Measurements from ENCODE around the gene KLF2. TPM values are rescaled to one million over a fixed set of nuclear protein-coding genes. Genes with fewer than 3 reads are reported as not detected.
"Not testable (repeated sequence)": the region's sequence is repeated elsewhere in the genome, so short reads cannot be mapped to it uniquely, and the experiment has no call there.

KLF2 gene
- total RNA-seq, 2 experiments from 2014 or later = 0.18 to 0.23 TPM

- Mint-ChIP-seq H3K4me1 (peaks cover 44% of the 10 kb centered on the region), H3K27me3 (peaks cover 6% of the 10 kb centered on the region), H3K36me3 (no peaks in the 10 kb centered on the region), H3K9me3 (peaks cover 3% of the 10 kb centered on the region), H3K27ac (no peak overlapping the region), H3K4me3 (no peak overlapping the region)
- no peak for DNase-seq
These were observed 14.7 kb downstream of the KLF2 start for GRCh38 chr19:16339361-16339725.

- DNase-seq = no peak
- Mint-ChIP-seq H3K36me3 (no peaks in the 10 kb centered on the region), H3K27ac (no peak overlapping the region), H3K27me3 (peaks cover 6% of the 10 kb centered on the region), H3K4me1 (peaks cover 42% of the 10 kb centered on the region), H3K4me3 (no peak overlapping the region), H3K9me3 (peaks cover 3% of the 10 kb centered on the region)
These were observed 15.5 kb downstream of the KLF2 start for GRCh38 chr19:16340092-16340491.

GRCh38 chr19:16340654-16341053 is 16.0 kb downstream of the KLF2 start:
- H3K27me3 Mint-ChIP-seq = peaks cover 11% of the 10 kb centered on the region
- H3K4me1 Mint-ChIP-seq = peaks cover 42% of the 10 kb centered on the region
- no peak overlapping the region for H3K27ac Mint-ChIP-seq
- no peak overlapping the region for H3K4me3 Mint-ChIP-seq
- H3K9me3 Mint-ChIP-seq = peaks cover 3% of the 10 kb centered on the region
- DNase-seq = no peak
- no peaks in the 10 kb centered on the region for H3K36me3 Mint-ChIP-seq

- peaks cover 42% of the 10 kb centered on the region for H3K4me1 Mint-ChIP-seq
- H3K4me3 Mint-ChIP-seq = peak overlapping the region; percentile 36
- peak; percentile 78 for DNase-seq
- H3K36me3 Mint-ChIP-seq = no peaks in the 10 kb centered on the region
- H3K27ac Mint-ChIP-seq = peak overlapping the region; percentile 70
- peaks cover 5% of the 10 kb centered on the region for H3K27me3 Mint-ChIP-seq
- H3K9me3 Mint-ChIP-seq = peaks cover 3% of the 10 kb centered on the region
These were observed 17.5 kb downstream of the KLF2 start for GRCh38 chr19:16342002-16342715.

- H3K9me3 Mint-ChIP-seq = peaks cover 3% of the 10 kb centered on the region
- peaks cover 37% of the 10 kb centered on the region for H3K4me1 Mint-ChIP-seq
- peaks cover 5% of the 10 kb centered on the region for H3K27me3 Mint-ChIP-seq
- no peak for DNase-seq
- H3K4me3 Mint-ChIP-seq = no peak overlapping the region
- H3K36me3 Mint-ChIP-seq = no peaks in the 10 kb centered on the region
- H3K27ac Mint-ChIP-seq = no peak overlapping the region
These were observed 18.5 kb downstream of the KLF2 start for GRCh38 chr19:16343156-16343555.

GRCh38 chr19:16345457-16345856 is 20.8 kb downstream of the KLF2 start:
- no peak overlapping the region for H3K4me3 Mint-ChIP-seq
- no peaks in the 10 kb centered on the region for H3K36me3 Mint-ChIP-seq
- no peak for DNase-seq
- H3K4me1 Mint-ChIP-seq = peaks cover 20% of the 10 kb centered on the region
- peaks cover 3% of the 10 kb centered on the region for H3K9me3 Mint-ChIP-seq
- H3K27ac Mint-ChIP-seq = no peak overlapping the region
- H3K27me3 Mint-ChIP-seq = peaks cover 8% of the 10 kb centered on the region

- H3K4me1 Mint-ChIP-seq = peaks cover 17% of the 10 kb centered on the region
- not testable (repeated sequence) for H3K27me3 Mint-ChIP-seq, H3K36me3 Mint-ChIP-seq, H3K4me3 Mint-ChIP-seq, DNase-seq, H3K27ac Mint-ChIP-seq, H3K9me3 Mint-ChIP-seq
These were observed 22.5 kb downstream of the KLF2 start for GRCh38 chr19:16347099-16347498.

- Mint-ChIP-seq H3K4me3 (no peak overlapping the region), H3K4me1 (peaks cover 11% of the 10 kb centered on the region), H3K36me3 (no peaks in the 10 kb centered on the region), H3K27ac (no peak overlapping the region), H3K27me3 (peaks cover 8% of the 10 kb centered on the region), H3K9me3 (no peaks in the 10 kb centered on the region)
- no peak for DNase-seq
These were observed 23.1 kb downstream of the KLF2 start for GRCh38 chr19:16347706-16348105.

- Mint-ChIP-seq H3K36me3 (peaks cover 2% of the 10 kb centered on the region), H3K4me1 (peaks cover 11% of the 10 kb centered on the region), H3K27me3 (peaks cover 8% of the 10 kb centered on the region), H3K4me3 (no peak overlapping the region), H3K9me3 (no peaks in the 10 kb centered on the region), H3K27ac (no peak overlapping the region)
- no peak for DNase-seq
These were observed 25.0 kb downstream of the KLF2 start for GRCh38 chr19:16349551-16350152.

- peaks cover 3% of the 10 kb centered on the region for H3K27me3 Mint-ChIP-seq
- DNase-seq = no peak
- H3K4me1 Mint-ChIP-seq = peaks cover 20% of the 10 kb centered on the region
- H3K9me3 Mint-ChIP-seq = no peaks in the 10 kb centered on the region
- no peak overlapping the region for H3K27ac Mint-ChIP-seq
- no peak overlapping the region for H3K4me3 Mint-ChIP-seq
- H3K36me3 Mint-ChIP-seq = peaks cover 2% of the 10 kb centered on the region
These were observed 26.6 kb downstream of the KLF2 start for GRCh38 chr19:16351133-16351809.

GRCh38 chr19:16355293-16356043 is 30.8 kb downstream of the KLF2 start:
- no peak overlapping the region for H3K4me3 Mint-ChIP-seq
- H3K36me3 Mint-ChIP-seq = peaks cover 8% of the 10 kb centered on the region
- H3K4me1 Mint-ChIP-seq = peaks cover 50% of the 10 kb centered on the region
- no peak for DNase-seq
- no peak overlapping the region for H3K27ac Mint-ChIP-seq
- H3K9me3 Mint-ChIP-seq = no peaks in the 10 kb centered on the region
- H3K27me3 Mint-ChIP-seq = no peaks in the 10 kb centered on the region

GRCh38 chr19:16358456-16358855 is 33.8 kb downstream of the KLF2 start:
- peaks cover 10% of the 10 kb centered on the region for H3K36me3 Mint-ChIP-seq
- no peak overlapping the region for H3K27ac Mint-ChIP-seq
- peaks cover 3% of the 10 kb centered on the region for H3K27me3 Mint-ChIP-seq
- H3K9me3 Mint-ChIP-seq = no peaks in the 10 kb centered on the region
- H3K4me1 Mint-ChIP-seq = peaks cover 64% of the 10 kb centered on the region
- H3K4me3 Mint-ChIP-seq = no peak overlapping the region
- DNase-seq = no peak

- Mint-ChIP-seq H3K4me1 (peaks cover 69% of the 10 kb centered on the region), H3K9me3 (no peaks in the 10 kb centered on the region), H3K27ac (no peak overlapping the region), H3K27me3 (peaks cover 9% of the 10 kb centered on the region), H3K36me3 (peaks cover 10% of the 10 kb centered on the region), H3K4me3 (no peak overlapping the region)
- DNase-seq = no peak
These were observed 34.4 kb downstream of the KLF2 start for GRCh38 chr19:16359074-16359473.

GRCh38 chr19:16359964-16360363 is 35.3 kb downstream of the KLF2 start:
- no peak for DNase-seq
- no peak overlapping the region for H3K4me3 Mint-ChIP-seq
- peaks cover 9% of the 10 kb centered on the region for H3K27me3 Mint-ChIP-seq

GRCh38 chr19:16360738-16361137 is 36.1 kb downstream of the KLF2 start:
- Mint-ChIP-seq H3K4me1 (peaks cover 66% of the 10 kb centered on the region), H3K27ac (no peak overlapping the region), H3K27me3 (peaks cover 14% of the 10 kb centered on the region), H3K9me3 (no peaks in the 10 kb centered on the region), H3K4me3 (no peak overlapping the region), H3K36me3 (peaks cover 10% of the 10 kb centered on the region)
- DNase-seq = no peak

More at GRCh38 chr19:16359964-16360363, 35.3 kb downstream of the KLF2 start:
- Mint-ChIP-seq H3K4me1 (peaks cover 65% of the 10 kb centered on the region), H3K9me3 (no peaks in the 10 kb centered on the region), H3K27ac (no peak overlapping the region), H3K36me3 (peaks cover 10% of the 10 kb centered on the region)
